Skeletal muscle cell (primary cell): ENCODE data around the gene SMARCA5.
"Not testable (repeated sequence)": the region's sequence is repeated elsewhere in the genome, so short reads cannot be mapped to it uniquely, and the experiment has no call there.

ENCODE experiments used
- DNase-seq: peaks from one replicate; pipeline ENCODE4 v3.0.0-alpha.2; 2010; ENCODE audit warnings: low read depth
- H3K4me3 ChIP-seq: 2 replicates; pipeline ENCODE4 v1.5.1; 2011; ENCODE audit warnings: low read depth, mild to moderate bottlenecking, control low read depth, low read length, moderate library complexity

Gene SMARCA5

GRCh38 chr4:143513314-143514168 is at the start of gene SMARCA5:
Gene SMARCA5 (plus strand): TSS chr4:143513702. CDS start chr4:143513925, 223 bp downstream.
- H3K4me3 ChIP-seq, result peak within 1 kb of the TSS; percentile 93
- peak; percentile 94 for DNase-seq

GRCh38 chr4:143473334-143474126 is 40.0 kb upstream of the SMARCA5 start:
- no peak for DNase-seq
- no peak overlapping the region for H3K4me3 ChIP-seq

GRCh38 chr4:143477487-143477886 is 36.0 kb upstream of the SMARCA5 start:
- no peak overlapping the region for H3K4me3 ChIP-seq
- DNase-seq, result no peak

- no peak for DNase-seq
- H3K4me3 ChIP-seq, result no peak overlapping the region
Measured at GRCh38 chr4:143481361-143481760, 32.1 kb upstream of the SMARCA5 start.

GRCh38 chr4:143482840-143483239 is 30.7 kb upstream of the SMARCA5 start:
- DNase-seq, result peak; percentile 13
- H3K4me3 ChIP-seq, result no peak overlapping the region

GRCh38 chr4:143486314-143486713 is 27.2 kb upstream of the SMARCA5 start:
- DNase-seq, result no peak

GRCh38 chr4:143488687-143489086 is 24.8 kb upstream of the SMARCA5 start:
- no peak for DNase-seq
- no peak overlapping the region for H3K4me3 ChIP-seq

More at GRCh38 chr4:143486314-143486713, 27.2 kb upstream of the SMARCA5 start:
- no peak overlapping the region for H3K4me3 ChIP-seq

- H3K4me3 ChIP-seq, result no peak overlapping the region
- DNase-seq, result no peak
Measured at GRCh38 chr4:143489106-143489505, 24.4 kb upstream of the SMARCA5 start.

- DNase-seq, result no peak
- no peak overlapping the region for H3K4me3 ChIP-seq
Measured at GRCh38 chr4:143498021-143498420, 15.5 kb upstream of the SMARCA5 start.

- no peak overlapping the region for H3K4me3 ChIP-seq
- no peak for DNase-seq
Measured at GRCh38 chr4:143502231-143502630, 11.3 kb upstream of the SMARCA5 start.

- DNase-seq, result no peak
- H3K4me3 ChIP-seq, result no peak overlapping the region
Measured at GRCh38 chr4:143506031-143506430, 7.5 kb upstream of the SMARCA5 start.

GRCh38 chr4:143511906-143512305 is 1.6 kb upstream of the SMARCA5 start:
- no peak overlapping the region for H3K4me3 ChIP-seq
- no peak for DNase-seq

GRCh38 chr4:143512978-143513313 is 556 bp upstream of the SMARCA5 start:
- DNase-seq, result no peak
- H3K4me3 ChIP-seq, result peak overlapping the region; percentile 93

GRCh38 chr4:143514169-143514495 is 630 bp downstream of the SMARCA5 start:
- no peak for DNase-seq
- H3K4me3 ChIP-seq, result peak overlapping the region; percentile 93

- DNase-seq, result peak; percentile 32
- H3K4me3 ChIP-seq, result peak overlapping the region; percentile 93
Measured at GRCh38 chr4:143514497-143514896, 995 bp downstream of the SMARCA5 start.

- H3K4me3 ChIP-seq, result peak overlapping the region; percentile 93
- DNase-seq, result no peak
Measured at GRCh38 chr4:143514901-143515300, 1.4 kb downstream of the SMARCA5 start.

GRCh38 chr4:143515905-143516304 is 2.4 kb downstream of the SMARCA5 start:
- H3K4me3 ChIP-seq, result peak overlapping the region; percentile 93
- no peak for DNase-seq

GRCh38 chr4:143517764-143518163 is 4.3 kb downstream of the SMARCA5 start:
- H3K4me3 ChIP-seq, result no peak overlapping the region
- no peak for DNase-seq

GRCh38 chr4:143524211-143524610 is 10.7 kb downstream of the SMARCA5 start:
- DNase-seq, result no peak
- no peak overlapping the region for H3K4me3 ChIP-seq

- DNase-seq, result not testable (repeated sequence)
Measured at GRCh38 chr4:143528046-143528445, 14.5 kb downstream of the SMARCA5 start.

GRCh38 chr4:143531380-143531779 is 17.9 kb downstream of the SMARCA5 start:
- H3K4me3 ChIP-seq, result no peak overlapping the region
- DNase-seq, result no peak

More at GRCh38 chr4:143528046-143528445, 14.5 kb downstream of the SMARCA5 start:
- H3K4me3 ChIP-seq, result not testable (repeated sequence)
